HG03520 (cell line): ENCODE results near the gene MAP3K7.

Source experiments
- ATAC-seq: cut with Tn5 transposase; IDR thresholded peaks from one replicate; pipeline ENCODE4 v1.9.1; 2021; ENCODE audit warnings: mild to moderate bottlenecking, moderate library complexity; ENCODE audit not compliant: unreplicated experiment

Gene MAP3K7

GRCh38 chr6:90485635-90486277 lies 101.1 kb downstream of the MAP3K7 start:
- ATAC-seq: peak; percentile 71

- no peak for ATAC-seq
Measured at GRCh38 chr6:90484903-90485302, 102.0 kb downstream of the MAP3K7 start.

- no peak for ATAC-seq
Measured at GRCh38 chr6:90484385-90484784, 102.5 kb downstream of the MAP3K7 start.

GRCh38 chr6:90483956-90484355 lies 102.9 kb downstream of the MAP3K7 start:
- no peak for ATAC-seq

GRCh38 chr6:90483116-90483839 lies 103.6 kb downstream of the MAP3K7 start:
- no peak for ATAC-seq

GRCh38 chr6:90480666-90481065 lies 106.2 kb downstream of the MAP3K7 start:
- no peak for ATAC-seq

- ATAC-seq: no peak
Measured at GRCh38 chr6:90479603-90479926, 107.3 kb downstream of the MAP3K7 start.

- peak; percentile 80 for ATAC-seq
Measured at GRCh38 chr6:90478789-90479602, 107.9 kb downstream of the MAP3K7 start.

- no peak for ATAC-seq
Measured at GRCh38 chr6:90478278-90478677, 108.6 kb downstream of the MAP3K7 start.

- ATAC-seq: no peak
Measured at GRCh38 chr6:90477366-90477765, 109.5 kb downstream of the MAP3K7 start.

GRCh38 chr6:90472716-90473115 lies 114.2 kb downstream of the MAP3K7 start:
- ATAC-seq: no peak

GRCh38 chr6:90471263-90471662 lies 115.6 kb downstream of the MAP3K7 start:
- ATAC-seq: no peak

GRCh38 chr6:90469906-90470305 lies 117.0 kb downstream of the MAP3K7 start:
- no peak for ATAC-seq

- ATAC-seq: no peak
Measured at GRCh38 chr6:90468859-90469258, 118.0 kb downstream of the MAP3K7 start.

GRCh38 chr6:90468080-90468479 lies 118.8 kb downstream of the MAP3K7 start:
- no peak for ATAC-seq

- ATAC-seq: no peak
Measured at GRCh38 chr6:90467546-90467945, 119.3 kb downstream of the MAP3K7 start.

GRCh38 chr6:90466154-90466940 lies 120.5 kb downstream of the MAP3K7 start:
- no peak for ATAC-seq

- no peak for ATAC-seq
Measured at GRCh38 chr6:90465686-90466085, 121.2 kb downstream of the MAP3K7 start.

GRCh38 chr6:90464507-90464906 lies 122.4 kb downstream of the MAP3K7 start:
- ATAC-seq: no peak

- no peak for ATAC-seq
Measured at GRCh38 chr6:90463874-90464273, 123.0 kb downstream of the MAP3K7 start.
